ENCODE measurements around the gene CCDC33.

The CCDC33 gene

DNA sequence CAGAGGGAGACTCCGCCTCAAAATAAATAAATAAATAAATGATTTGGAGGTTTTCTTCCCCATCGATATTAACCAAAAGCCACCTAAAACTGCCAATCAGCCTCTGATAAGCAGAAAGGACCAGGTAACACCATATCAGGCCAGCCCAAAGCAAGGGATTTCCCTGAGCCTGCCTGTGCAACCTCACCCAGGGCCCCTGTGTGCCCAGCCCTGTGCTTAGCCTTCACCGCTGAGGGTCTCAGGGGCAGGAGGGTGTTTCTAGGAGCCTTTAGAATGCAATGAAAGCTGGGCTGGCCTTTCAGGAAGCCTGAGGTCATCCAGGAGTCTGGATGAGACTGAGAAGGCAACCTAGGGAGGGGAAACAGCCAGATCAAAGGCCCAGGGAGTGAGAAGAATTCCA, 95.9 kb downstream of the CCDC33 start:
- peaks cover 4% of the 10 kb centered on the region for H3K27me3 ChIP-seq (ENCODE audit: insufficient read depth, poor library complexity, severe bottlenecking)
- H3K4me3 ChIP-seq (replicated peaks; ENCODE audit: insufficient read depth, low read length) = no peak overlapping the region
- no peak overlapping the region for H3K27ac ChIP-seq (replicated peaks)
- no peak for DNase-seq (ENCODE audit: low read depth in 1 of 2, low spot score in 1 of 2)
- TF ChIP-seq GABPA (IDR thresholded peaks at IDR 0.05; ENCODE audit: low read depth) (no peak), CTCF (IDR thresholded peaks at IDR 0.05; ENCODE audit: insufficient read depth, low read length) (no peak), SPI1 (IDR thresholded peaks at IDR 0.05; ENCODE audit: borderline replicate concordance, low read depth) (no peak)
- TF ChIP-seq, protein P1, sequence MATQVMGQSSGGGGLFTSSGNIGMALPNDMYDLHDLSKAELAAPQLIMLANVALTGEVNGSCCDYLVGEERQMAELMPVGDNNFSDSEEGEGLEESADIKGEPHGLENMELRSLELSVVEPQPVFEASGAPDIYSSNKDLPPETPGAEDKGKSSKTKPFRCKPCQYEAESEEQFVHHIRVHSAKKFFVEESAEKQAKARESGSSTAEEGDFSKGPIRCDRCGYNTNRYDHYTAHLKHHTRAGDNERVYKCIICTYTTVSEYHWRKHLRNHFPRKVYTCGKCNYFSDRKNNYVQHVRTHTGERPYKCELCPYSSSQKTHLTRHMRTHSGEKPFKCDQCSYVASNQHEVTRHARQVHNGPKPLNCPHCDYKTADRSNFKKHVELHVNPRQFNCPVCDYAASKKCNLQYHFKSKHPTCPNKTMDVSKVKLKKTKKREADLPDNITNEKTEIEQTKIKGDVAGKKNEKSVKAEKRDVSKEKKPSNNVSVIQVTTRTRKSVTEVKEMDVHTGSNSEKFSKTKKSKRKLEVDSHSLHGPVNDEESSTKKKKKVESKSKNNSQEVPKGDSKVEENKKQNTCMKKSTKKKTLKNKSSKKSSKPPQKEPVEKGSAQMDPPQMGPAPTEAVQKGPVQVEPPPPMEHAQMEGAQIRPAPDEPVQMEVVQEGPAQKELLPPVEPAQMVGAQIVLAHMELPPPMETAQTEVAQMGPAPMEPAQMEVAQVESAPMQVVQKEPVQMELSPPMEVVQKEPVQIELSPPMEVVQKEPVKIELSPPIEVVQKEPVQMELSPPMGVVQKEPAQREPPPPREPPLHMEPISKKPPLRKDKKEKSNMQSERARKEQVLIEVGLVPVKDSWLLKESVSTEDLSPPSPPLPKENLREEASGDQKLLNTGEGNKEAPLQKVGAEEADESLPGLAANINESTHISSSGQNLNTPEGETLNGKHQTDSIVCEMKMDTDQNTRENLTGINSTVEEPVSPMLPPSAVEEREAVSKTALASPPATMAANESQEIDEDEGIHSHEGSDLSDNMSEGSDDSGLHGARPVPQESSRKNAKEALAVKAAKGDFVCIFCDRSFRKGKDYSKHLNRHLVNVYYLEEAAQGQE (IDR thresholded peaks at IDR 0.05; ENCODE audit: insufficient replicate concordance, low read depth) = no peak

GRCh38 chr15:74332611-74333010, 96.5 kb downstream of the CCDC33 start:
- Histone ChIP-seq H3K27me3 (ENCODE audit: insufficient read depth, poor library complexity, severe bottlenecking) (peaks cover 4% of the 10 kb centered on the region), H3K27ac (replicated peaks) (no peak overlapping the region), H3K4me3 (replicated peaks; ENCODE audit: insufficient read depth, low read length) (no peak overlapping the region)
- no peak for TF ChIP-seq SPI1 (IDR thresholded peaks at IDR 0.05; ENCODE audit: borderline replicate concordance, low read depth)
- TF ChIP-seq, protein P1 (IDR thresholded peaks at IDR 0.05; ENCODE audit: insufficient replicate concordance, low read depth) = no peak
- TF ChIP-seq POLR2AphosphoS5 (IDR thresholded peaks at IDR 0.05; ENCODE audit: low read depth) = no peak
- TF ChIP-seq GABPA (IDR thresholded peaks at IDR 0.05; ENCODE audit: low read depth) = no peak
- no peak for TF ChIP-seq CTCF (IDR thresholded peaks at IDR 0.05; ENCODE audit: insufficient read depth, low read length)
- no peak for DNase-seq (ENCODE audit: low read depth in 1 of 2, low spot score in 1 of 2)

DNA sequence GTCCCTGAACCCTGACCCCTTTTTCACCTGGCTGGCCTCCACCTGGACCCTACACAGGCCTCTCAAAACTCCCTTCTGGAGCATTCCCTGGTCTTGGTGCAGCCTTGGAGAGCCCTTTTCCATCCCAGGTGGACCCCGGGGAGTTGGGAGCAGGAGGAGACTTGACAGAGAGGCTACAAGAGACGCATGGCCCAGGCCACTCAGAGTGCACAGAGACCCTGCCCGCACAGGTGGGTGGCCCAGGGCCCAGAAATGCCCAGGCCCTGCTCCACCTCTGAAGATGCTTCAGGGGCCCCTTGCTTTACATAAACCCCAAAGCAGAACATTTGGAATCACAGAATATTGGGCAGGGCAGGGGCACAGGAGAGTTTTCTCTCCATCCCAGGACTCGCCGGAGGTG, 97.0 kb downstream of the CCDC33 start:
- TF ChIP-seq GABPA (IDR thresholded peaks at IDR 0.05; ENCODE audit: low read depth) = no peak
- TF ChIP-seq, protein P1 (IDR thresholded peaks at IDR 0.05; ENCODE audit: insufficient replicate concordance, low read depth) = no peak
- no peak for TF ChIP-seq POLR2AphosphoS5 (IDR thresholded peaks at IDR 0.05; ENCODE audit: low read depth)
- TF ChIP-seq SPI1 (IDR thresholded peaks at IDR 0.05; ENCODE audit: borderline replicate concordance, low read depth) = no peak
- no peak for TF ChIP-seq CTCF (IDR thresholded peaks at IDR 0.05; ENCODE audit: insufficient read depth, low read length)
- DNase-seq (ENCODE audit: low read depth in 1 of 2, low spot score in 1 of 2) = no peak
- Histone ChIP-seq H3K27ac (replicated peaks) (no peak overlapping the region), H3K27me3 (ENCODE audit: insufficient read depth, poor library complexity, severe bottlenecking) (peaks cover 4% of the 10 kb centered on the region), H3K4me3 (replicated peaks; ENCODE audit: insufficient read depth, low read length) (no peak overlapping the region)

Data from HL-60 (cell line).